Liver (tissue), 3 donors: ENCODE results near the gene SMIM1.

Source experiments
- SP1 ChIP-seq: IDR thresholded peaks from 2 replicates; pipeline ENCODE4 v1.6.1; 2018; ENCODE audit warnings: antibody characterized with exemption, mild to moderate bottlenecking
- TAF1 ChIP-seq: conservative IDR thresholded peaks from 2 replicates; pipeline ENCODE4 v1.6.1; 2016; ENCODE audit warnings: antibody characterized with exemption, mild to moderate bottlenecking
- TF ChIP-seq, protein P1 (sequence below): fragments of 150-350 bp; IDR thresholded peaks from 2 replicates; pipeline ENCODE4 v1.5.1; 2017; ENCODE audit warnings: improper control_type of control experiment, low read depth, low read length; ENCODE audit not compliant: missing input control
- TF ChIP-seq, protein P2 (sequence below): IDR thresholded peaks from 2 replicates; pipeline ENCODE4 v1.6.1; 2016; ENCODE audit warnings: antibody characterized with exemption, mild to moderate bottlenecking
- TF ChIP-seq, protein P3 (sequence below): IDR thresholded peaks from 2 replicates; pipeline ENCODE4 v1.6.1; 2016; ENCODE audit warnings: antibody characterized with exemption
- donor health status: healthy.
- donor health status: healthy.

DNA sequence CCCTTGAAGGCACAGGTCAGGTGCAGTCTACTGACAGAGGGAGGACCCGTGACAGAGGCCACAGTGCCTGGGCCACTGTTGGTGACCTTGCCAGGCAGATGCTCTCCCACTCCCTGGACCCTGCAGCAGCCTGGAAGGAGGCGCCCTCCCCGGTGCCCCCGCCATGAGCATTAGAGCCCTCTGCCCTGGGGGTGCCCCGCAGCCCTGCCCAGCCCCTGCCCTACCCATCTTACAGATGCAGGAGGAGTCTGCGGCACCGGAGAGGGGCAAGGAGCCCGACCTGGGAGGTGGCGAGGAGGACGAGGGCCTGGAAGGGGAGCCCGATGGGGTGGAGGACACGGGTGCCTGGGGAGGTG, 9.7 kb upstream of the SMIM1 start:
- TF ChIP-seq, protein P1, sequence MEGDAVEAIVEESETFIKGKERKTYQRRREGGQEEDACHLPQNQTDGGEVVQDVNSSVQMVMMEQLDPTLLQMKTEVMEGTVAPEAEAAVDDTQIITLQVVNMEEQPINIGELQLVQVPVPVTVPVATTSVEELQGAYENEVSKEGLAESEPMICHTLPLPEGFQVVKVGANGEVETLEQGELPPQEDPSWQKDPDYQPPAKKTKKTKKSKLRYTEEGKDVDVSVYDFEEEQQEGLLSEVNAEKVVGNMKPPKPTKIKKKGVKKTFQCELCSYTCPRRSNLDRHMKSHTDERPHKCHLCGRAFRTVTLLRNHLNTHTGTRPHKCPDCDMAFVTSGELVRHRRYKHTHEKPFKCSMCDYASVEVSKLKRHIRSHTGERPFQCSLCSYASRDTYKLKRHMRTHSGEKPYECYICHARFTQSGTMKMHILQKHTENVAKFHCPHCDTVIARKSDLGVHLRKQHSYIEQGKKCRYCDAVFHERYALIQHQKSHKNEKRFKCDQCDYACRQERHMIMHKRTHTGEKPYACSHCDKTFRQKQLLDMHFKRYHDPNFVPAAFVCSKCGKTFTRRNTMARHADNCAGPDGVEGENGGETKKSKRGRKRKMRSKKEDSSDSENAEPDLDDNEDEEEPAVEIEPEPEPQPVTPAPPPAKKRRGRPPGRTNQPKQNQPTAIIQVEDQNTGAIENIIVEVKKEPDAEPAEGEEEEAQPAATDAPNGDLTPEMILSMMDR: no peak
- TF ChIP-seq, protein P2, sequence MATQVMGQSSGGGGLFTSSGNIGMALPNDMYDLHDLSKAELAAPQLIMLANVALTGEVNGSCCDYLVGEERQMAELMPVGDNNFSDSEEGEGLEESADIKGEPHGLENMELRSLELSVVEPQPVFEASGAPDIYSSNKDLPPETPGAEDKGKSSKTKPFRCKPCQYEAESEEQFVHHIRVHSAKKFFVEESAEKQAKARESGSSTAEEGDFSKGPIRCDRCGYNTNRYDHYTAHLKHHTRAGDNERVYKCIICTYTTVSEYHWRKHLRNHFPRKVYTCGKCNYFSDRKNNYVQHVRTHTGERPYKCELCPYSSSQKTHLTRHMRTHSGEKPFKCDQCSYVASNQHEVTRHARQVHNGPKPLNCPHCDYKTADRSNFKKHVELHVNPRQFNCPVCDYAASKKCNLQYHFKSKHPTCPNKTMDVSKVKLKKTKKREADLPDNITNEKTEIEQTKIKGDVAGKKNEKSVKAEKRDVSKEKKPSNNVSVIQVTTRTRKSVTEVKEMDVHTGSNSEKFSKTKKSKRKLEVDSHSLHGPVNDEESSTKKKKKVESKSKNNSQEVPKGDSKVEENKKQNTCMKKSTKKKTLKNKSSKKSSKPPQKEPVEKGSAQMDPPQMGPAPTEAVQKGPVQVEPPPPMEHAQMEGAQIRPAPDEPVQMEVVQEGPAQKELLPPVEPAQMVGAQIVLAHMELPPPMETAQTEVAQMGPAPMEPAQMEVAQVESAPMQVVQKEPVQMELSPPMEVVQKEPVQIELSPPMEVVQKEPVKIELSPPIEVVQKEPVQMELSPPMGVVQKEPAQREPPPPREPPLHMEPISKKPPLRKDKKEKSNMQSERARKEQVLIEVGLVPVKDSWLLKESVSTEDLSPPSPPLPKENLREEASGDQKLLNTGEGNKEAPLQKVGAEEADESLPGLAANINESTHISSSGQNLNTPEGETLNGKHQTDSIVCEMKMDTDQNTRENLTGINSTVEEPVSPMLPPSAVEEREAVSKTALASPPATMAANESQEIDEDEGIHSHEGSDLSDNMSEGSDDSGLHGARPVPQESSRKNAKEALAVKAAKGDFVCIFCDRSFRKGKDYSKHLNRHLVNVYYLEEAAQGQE: no peak
- TF ChIP-seq SP1 (no peak), TAF1 (no peak)
- TF ChIP-seq, protein P3, sequence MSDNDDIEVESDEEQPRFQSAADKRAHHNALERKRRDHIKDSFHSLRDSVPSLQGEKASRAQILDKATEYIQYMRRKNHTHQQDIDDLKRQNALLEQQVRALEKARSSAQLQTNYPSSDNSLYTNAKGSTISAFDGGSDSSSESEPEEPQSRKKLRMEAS: no peak
